ENCODE measurements around the gene TCOF1.

Gene TCOF1

GRCh38 chr5:150325426-150325825, 32.1 kb upstream of the TCOF1 start:
- no peak for DNase-seq (ENCODE audit: low read depth)

DNA sequence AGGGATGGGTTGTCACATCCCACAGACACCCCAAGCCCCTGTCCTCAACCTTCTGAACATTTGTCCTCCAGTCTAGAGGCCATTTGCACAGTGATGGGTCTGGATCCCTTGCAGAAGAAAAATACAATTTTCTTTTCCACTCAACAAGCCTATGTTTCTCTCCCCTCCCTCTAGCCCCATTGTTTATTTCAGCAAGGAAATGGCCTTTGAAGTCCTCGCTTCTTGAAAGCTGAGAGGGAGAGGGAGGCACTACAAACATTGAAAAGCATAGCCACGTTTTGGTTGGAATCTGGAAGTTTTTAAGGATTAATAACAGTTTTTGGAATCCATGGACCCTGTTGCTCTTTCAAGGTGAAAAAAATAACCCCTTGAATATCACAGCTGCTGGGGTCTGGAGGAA, 30.8 kb upstream of the TCOF1 start:
- no peak for DNase-seq (ENCODE audit: low read depth)

DNA sequence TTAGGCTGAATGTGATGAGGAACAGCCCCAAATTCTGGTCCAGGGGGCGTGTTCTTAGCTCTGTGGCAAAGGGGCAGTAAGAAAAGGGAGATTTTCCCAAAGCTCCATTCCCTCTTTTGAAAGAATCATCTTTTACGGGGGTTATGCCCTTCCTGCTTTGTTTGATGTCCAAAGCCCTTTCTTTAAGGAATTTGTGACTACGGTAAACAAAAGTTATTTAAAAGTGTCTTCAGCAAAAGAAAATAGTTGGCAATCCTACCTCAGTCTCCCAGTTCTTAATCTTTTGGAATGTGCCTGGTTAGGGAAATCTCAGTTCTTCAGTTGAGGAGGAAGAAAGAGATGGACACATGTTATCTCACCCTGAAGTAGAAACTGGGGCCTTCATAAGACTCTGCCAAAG, 30.4 kb upstream of the TCOF1 start:
- no peak for DNase-seq (ENCODE audit: low read depth)

DNA sequence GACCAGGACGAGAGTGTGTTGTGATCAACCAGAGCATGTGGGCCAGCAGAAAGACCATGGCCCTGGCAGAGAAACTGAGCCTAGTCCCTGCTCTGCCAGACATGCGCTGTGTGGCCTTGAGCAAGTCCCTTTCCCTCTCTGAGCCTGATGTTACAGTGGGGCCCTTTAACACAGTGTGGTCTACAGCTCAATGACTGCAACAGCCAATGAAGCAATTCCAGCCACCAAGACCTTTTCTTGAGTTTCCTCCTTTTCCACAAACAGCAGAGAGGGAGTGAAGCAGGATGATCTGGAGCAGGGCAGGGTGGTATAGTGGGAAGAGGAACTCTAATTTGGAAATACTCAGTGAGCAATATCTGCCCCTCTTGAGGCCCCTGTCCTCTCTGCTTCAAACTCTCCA, 29.0 kb upstream of the TCOF1 start:
- no peak for DNase-seq (ENCODE audit: low read depth)

GRCh38 chr5:150329038-150329437, 28.5 kb upstream of the TCOF1 start:
- no peak for DNase-seq (ENCODE audit: low read depth)

DNA sequence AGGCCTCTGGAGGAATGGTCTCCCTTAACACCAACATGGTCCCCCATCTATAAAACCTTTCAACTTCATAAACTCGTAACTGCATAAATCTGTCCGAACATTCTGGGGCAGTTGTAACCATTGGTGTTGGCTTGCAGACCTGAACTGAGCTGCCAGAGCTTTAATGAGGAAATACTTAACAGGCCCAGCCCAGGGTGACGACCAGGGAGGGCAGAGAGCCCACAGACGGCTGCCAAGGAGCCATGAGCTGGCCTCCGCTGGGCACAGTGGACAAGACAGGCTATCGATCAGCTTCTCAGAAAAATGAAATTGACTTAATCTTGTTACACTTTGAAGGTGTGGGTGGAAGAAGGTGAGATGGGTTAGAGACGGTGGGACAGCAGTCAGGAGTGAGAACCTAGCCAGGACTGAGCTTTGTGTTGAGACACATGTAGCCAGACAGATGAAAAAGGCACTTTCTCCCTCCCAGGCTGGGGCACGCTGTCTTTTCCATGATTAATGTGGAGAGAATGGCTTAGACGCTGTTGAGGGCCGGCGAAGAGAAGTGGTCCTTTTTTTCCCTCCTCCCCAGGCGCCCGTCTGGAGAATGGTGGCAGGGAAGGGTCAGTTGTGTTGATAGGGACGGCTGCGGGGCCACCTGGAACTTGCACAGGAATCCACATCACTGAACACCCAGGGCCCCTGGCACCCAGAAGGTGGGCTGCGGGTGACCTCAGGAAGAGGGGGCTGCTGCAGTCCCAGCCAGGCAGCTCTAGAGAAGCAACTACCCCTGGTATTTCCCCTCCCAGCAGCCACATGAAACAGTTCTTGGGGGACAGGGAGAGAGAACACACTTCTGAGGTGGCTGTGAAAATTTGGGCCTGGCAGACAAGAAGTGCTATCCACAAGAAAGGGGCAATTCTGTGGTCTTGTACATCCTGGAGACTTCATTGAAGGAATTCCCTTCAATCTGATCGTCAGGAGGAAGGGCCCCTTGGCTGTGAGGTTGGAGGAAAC, 27.3 kb upstream of the TCOF1 start:
- no peak for DNase-seq (ENCODE audit: low read depth)

DNA sequence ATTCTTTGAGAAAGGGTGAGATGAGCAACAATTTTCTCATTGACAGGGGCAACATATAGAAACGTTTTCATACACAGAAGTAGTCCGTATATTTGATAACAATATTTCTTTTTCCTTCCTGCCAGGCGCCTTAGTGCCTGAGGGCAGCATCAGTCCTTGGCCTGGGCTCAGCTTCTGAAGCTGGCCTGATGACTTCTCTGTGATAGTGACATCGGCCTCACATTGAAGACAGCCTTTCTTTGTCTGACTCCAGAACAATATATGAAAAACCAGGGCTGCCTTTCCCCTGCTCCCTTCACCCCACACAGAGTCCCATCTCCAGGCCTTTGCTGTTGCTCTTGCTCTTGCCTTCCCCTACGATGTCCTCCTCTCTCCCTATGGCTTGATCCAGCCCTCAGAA, 24.1 kb upstream of the TCOF1 start:
- DNase-seq (ENCODE audit: low read depth): no peak

GRCh38 chr5:150335778-150336177, 21.7 kb upstream of the TCOF1 start:
- no peak for DNase-seq (ENCODE audit: low read depth)

DNA sequence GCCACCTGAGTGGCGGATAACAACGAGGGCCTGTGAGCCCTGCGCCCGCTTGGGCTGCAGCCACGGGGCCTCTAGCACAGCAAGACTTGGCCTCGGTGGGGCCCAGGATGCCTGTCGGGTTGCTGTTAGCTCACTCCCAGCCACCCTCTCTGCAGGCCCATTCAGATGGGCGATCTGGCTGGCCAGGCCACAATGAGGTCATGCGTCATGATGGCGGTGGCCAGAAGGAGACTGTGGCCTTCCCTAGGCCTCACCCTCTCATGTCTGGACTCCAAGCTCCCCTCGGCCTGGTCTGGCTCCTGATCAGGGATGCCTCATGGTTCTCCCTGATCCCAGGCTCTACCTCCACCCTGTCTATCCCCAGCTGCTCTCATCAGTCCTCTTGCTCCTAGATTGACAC, 19.0 kb upstream of the TCOF1 start:
- no peak for DNase-seq (ENCODE audit: low read depth)

- DNase-seq (ENCODE audit: low read depth): no peak
Observed at GRCh38 chr5:150339165-150339564, 18.3 kb upstream of the TCOF1 start.

- DNase-seq (ENCODE audit: low read depth): no peak
Observed at GRCh38 chr5:150339841-150340240, 17.7 kb upstream of the TCOF1 start.

- DNase-seq (ENCODE audit: low read depth): no peak
Observed at GRCh38 chr5:150340614-150341255, 16.8 kb upstream of the TCOF1 start.

GRCh38 chr5:150341331-150341730, 16.2 kb upstream of the TCOF1 start:
- no peak for DNase-seq (ENCODE audit: low read depth)

DNA sequence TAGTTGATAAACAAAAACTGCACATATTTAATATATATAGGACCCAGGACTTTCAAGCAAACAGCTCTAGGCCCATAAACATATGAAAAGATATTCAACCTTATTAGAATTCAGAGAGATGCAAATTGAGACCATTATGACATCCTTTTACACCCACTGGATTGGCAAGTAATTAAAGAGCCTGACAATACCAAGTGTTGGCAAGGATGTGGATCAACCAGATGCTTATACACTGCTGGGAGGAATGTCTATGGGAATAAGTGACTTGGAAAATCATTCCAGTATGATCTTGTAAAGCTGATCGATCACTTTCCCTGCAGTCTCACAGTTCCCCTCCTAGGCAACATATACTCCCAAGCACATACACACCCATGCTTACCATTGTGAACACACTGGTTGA, 15.5 kb upstream of the TCOF1 start:
- DNase-seq (ENCODE audit: low read depth): no peak

DNA sequence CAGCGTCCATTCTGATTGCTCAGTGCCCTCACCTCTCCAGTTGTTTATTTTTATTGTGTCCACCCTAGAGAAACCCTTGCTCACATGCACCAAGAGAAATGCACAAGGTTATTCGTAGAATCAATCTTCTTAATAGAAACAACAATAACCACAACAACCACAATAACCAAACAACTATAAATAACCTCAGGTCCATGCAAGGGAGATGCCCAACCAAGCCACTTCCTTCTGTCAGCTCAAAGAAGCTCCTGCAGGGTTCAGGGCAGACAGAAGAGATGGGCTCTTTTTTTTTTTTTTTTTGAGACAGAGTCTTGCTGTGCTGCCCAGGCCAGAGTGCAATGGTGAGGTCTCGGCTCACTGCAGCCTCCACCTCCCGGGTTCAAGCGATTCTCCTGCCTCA, 14.9 kb upstream of the TCOF1 start:
- DNase-seq (ENCODE audit: low read depth): no peak

GRCh38 chr5:150343994-150344631, 13.4 kb upstream of the TCOF1 start:
- DNase-seq (ENCODE audit: low read depth): no peak

GRCh38 chr5:150345716-150346115, 11.8 kb upstream of the TCOF1 start:
- DNase-seq (ENCODE audit: low read depth): no peak

DNA sequence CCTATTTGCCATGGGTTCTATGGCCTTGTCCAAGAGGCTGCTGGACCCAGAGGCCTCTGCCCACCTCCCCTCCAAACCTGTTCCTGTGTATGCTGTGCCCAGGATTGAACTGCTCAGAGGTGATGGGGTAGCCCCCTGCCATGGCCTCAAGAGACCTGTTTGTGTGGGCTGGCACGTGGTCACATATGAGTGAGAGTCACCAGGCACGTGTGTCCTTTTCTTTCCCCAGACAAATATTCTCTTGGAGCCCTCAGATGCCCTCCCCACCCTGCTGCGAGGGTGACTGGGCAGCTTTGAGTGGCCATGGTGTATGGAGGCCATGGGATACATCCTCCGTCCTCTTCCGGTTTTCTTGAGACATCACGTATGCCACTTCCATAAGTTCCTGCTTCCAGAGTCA, 10.9 kb upstream of the TCOF1 start:
- DNase-seq (ENCODE audit: low read depth): no peak

DNA sequence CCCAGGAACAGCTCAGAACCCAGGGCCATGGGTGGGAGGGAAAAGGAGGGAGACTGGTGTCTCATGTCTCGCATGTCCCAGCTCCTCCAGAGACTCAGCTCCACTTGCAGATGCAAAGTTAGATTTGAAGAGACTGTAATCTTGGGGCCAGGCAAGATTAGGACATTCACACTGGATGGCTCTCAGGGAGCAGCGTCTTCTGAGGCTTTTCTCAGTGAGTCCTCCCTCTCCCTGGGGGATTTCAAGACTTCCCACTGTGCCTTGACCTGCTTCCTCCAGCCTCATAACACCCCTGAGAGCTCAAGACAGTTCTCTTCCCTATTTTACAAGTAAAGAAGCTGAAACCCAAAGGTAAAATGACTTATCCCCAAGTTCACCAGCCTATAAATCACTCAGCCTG, 10.5 kb upstream of the TCOF1 start:
- no peak for DNase-seq (ENCODE audit: low read depth)

DNA sequence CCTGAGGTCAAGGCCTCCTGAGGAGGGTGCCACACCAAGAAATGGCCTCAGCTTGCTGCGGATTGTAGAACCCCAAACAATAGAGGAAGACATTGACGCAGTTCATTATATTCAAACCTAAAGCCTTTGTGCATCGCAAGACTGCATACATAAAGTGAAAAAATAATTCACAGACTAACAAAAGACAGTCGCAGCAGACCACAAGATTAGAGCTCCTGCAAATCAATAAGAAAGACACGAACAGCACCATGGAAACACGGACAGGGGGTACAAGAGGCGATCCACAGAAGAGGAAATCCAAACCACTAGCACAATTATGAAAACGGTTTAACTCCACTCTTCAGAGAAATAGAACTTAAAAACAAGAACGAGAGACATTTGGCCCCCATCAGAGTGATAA, 10.0 kb upstream of the TCOF1 start:
- no peak for DNase-seq (ENCODE audit: low read depth)

DNA sequence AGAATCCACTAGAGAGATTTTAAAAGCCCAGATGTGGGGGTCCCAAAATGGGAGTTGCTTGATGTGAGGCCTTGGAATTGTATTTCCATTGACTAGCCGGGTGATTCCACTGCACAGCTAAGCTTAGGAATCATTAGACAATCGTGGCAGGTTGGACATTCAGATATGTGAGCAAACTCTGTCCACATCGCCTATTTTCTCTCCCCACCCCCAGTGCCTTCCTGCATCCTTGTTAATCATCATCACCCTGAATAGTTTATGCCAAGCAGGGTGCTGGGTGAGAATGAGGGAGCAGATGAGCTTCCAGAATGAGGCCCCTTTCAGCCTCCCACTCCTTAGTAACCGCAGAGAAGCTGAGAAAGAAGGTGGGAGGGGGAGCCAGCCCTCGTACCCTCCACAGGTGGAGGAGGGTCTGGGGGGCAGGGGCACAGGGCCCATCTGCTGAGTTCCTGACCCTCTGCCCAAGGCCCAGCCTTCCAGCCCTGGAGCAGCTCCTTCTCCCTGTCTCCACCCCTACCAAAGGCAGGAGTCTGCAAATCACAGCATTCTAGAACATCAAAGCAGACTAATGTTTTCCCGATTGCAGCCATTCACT, 7.7 kb upstream of the TCOF1 start:
- DNase-seq (ENCODE audit: low read depth): no peak

DNA sequence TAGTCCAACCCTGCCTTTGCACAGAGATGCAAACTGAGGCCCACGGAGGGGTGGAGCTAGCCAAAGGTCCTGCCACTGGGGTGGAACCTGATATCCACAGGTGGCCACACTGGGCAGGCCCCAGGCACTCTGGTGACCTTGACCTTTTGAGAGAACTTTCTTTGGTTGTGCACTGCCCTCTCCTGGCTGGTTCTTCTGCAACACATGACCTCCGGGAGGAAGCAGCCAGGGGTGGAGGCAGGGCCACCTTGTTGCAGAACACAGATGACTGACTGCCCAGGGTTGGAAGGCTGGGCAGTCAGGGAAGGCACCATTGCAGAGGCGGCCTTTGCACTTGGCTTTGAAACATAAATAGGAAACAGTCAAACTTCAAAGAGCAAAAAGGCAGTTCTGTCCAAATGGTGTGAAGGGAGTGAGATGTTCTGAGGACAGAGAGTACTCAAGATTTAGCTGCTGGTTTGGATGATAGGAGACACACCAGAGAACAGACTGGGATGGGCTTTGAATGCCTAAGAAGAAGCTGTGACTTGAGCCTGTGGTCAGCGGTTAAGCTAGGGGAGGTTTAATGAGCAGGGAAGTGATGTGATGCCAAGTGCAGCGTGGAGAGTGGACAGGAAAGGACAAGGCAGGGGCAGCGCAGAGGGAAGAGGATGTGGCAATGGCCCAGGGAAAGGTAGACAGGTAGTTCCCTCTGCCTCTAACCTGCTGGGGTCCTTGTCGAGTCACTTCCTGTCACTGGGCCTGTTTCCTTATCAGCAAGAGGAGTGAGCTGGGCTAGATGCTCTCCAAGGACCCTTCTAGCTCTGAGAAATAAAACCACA, 6.8 kb upstream of the TCOF1 start:
- DNase-seq (ENCODE audit: low read depth): peak; percentile 29

Data from CMK (cell line).